Uterus (tissue), 4 donors: ENCODE data around the gene TBC1D5. TPM values are rescaled to one million over a fixed set of nuclear protein-coding genes. Genes with fewer than 3 reads are reported as not detected.
A peak's percentile ranks its signal among the peaks of the same experiment; 100 is the strongest.

ENCODE experiments used
- DNase-seq, 2 donors: peaks; one replicate each; pipeline ENCODE4 v3.0.0-alpha.2; 2019 to 2020
- H3K27ac ChIP-seq, 2 donors: fragments of 200-600 bp; sonication (generic); 1 replicate in 1 of 2; 2 replicates in 1 of 2; pipeline ENCODE4 v1.5.1; 2016 to 2018
- H3K27me3 ChIP-seq, 2 donors: fragments of 200-600 bp; sonication (generic); one replicate each; pipeline ENCODE4 v1.5.1; 2018 to 2019; ENCODE audit warnings: control low read depth in 1 of 2
- H3K36me3 ChIP-seq, 2 donors: fragments of 200-600 bp; sonication (generic); one replicate each; pipeline ENCODE4 v1.5.1; 2019; ENCODE audit warnings: control low read depth in 1 of 2
- H3K4me1 ChIP-seq, 2 donors: fragments of 200-600 bp; sonication (generic); one replicate each; pipeline ENCODE4 v1.5.1; 2018 to 2019; ENCODE audit warnings: control low read depth in 1 of 2
- H3K4me3 ChIP-seq, 2 donors: fragments of 200-600 bp; sonication (generic); 1 replicate in 1 of 2; 2 replicates in 1 of 2; pipeline ENCODE4 v1.5.1; 2018 to 2019; ENCODE audit warnings: mild to moderate bottlenecking in 1 of 2
- H3K9me3 ChIP-seq, 2 donors: fragments of 200-600 bp; sonication (generic); one replicate each; pipeline ENCODE4 v1.5.1; 2019; ENCODE audit warnings: control low read depth in 1 of 2
- POLR2A ChIP-seq, 2 donors: fragments of 450-650 bp; IDR thresholded peaks; one replicate each; pipeline ENCODE4 v1.6.1; 2016; ENCODE audit warnings: antibody characterized with exemption in 2 of 2, mild to moderate bottlenecking in 1 of 2, moderate library complexity in 1 of 2
- intact Hi-C: fragments of 100-400 bp; cut with DNase I; formaldehyde crosslinking; loops from one replicate; pipeline ENCODE4 v1.15.1; 2023; ENCODE audit warnings: low total_unique reads
- total RNA-seq, 4 donors: library from RNA; depleted of rRNA in 3 of 4; stranded (reverse); fragments of >200 nt in 3 of 4; gene quantifications; one replicate each; pipeline versions ENCODE4 v1.1.0 to v1.2.4, GENCODE V29; 2014 to 2023
- TF ChIP-seq, protein P1 (sequence below), 4 experiments: fragments of 200-600 bp in 2 of 4; fragments of 450-650 bp in 2 of 4; sonication (generic) in 2 of 4; IDR thresholded peaks; one replicate each; pipeline ENCODE4 v1.5.1; 2016 to 2019; ENCODE audit warnings: antibody characterized with exemption in 4 of 4, mild to moderate bottlenecking in 2 of 4, moderate library complexity in 1 of 4
- donor health status: DM: yes; HTN: yes; CAD: no.

TBC1D5 gene
- total RNA-seq, 4 donors from 2014 or later = 34.6 to 189 (median 75.6) TPM

DNA sequence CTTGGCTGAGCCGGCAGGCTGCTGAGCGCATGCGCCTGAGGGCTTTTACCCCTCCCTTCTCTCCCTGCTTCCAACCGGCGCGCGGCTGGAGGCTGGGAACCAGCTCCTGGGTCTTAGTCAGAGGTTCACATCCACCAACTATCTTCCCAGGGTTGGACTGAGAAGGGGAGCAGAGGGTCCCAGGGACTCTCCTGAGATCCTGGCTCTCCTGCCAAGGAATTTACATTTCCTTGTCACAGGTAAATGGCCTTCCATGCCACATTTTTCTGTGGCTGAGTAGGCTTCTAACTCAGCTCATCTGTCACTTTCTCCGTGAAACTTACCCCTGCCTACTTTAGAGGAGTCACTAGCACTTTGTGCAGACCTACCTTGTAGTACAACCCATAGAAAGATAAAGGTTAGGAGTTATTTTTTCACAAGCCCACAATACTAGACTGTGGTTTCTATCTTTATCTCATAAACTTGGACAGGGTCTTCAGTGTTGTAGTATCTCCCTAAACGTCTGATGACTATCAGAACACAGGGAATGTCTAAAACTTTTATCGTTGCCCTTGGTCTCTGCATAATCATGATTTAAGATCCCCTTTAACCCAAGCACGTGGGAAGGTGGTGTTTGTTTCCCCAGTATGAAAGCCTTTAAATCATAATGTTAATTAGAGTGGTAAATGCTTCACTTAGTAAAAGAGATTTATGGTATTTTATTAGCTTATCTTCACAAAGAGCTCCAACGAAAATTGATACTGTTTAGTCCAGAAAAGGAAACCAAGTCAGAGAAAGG lies 638 bp upstream of the TBC1D5 start:
- no peak for TF ChIP-seq POLR2A (IDR thresholded peaks at IDR 0.05)
- intact Hi-C loops = no loop called here
- DNase-seq = no peak

GRCh38 chr3:17741621-17742101 lies 770 bp downstream of the TBC1D5 start:
- Histone ChIP-seq H3K4me3 (peak overlapping the region; percentile 64 to 69), H3K36me3 (no peaks in the 10 kb centered on the region), H3K4me1 (peaks cover 0 to 5% of the 10 kb centered on the region in 2 donors), H3K9me3 (no peaks in the 10 kb centered on the region), H3K27me3 (no peaks in the 10 kb centered on the region), H3K27ac (peak overlapping the region; percentile 95 to 99)
- DNase-seq = no peak
- intact Hi-C loops = no loop called here
- TF ChIP-seq POLR2A (IDR thresholded peaks at IDR 0.05) = no peak
- TF ChIP-seq, protein P1, sequence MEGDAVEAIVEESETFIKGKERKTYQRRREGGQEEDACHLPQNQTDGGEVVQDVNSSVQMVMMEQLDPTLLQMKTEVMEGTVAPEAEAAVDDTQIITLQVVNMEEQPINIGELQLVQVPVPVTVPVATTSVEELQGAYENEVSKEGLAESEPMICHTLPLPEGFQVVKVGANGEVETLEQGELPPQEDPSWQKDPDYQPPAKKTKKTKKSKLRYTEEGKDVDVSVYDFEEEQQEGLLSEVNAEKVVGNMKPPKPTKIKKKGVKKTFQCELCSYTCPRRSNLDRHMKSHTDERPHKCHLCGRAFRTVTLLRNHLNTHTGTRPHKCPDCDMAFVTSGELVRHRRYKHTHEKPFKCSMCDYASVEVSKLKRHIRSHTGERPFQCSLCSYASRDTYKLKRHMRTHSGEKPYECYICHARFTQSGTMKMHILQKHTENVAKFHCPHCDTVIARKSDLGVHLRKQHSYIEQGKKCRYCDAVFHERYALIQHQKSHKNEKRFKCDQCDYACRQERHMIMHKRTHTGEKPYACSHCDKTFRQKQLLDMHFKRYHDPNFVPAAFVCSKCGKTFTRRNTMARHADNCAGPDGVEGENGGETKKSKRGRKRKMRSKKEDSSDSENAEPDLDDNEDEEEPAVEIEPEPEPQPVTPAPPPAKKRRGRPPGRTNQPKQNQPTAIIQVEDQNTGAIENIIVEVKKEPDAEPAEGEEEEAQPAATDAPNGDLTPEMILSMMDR (IDR thresholded peaks at IDR 0.05) = no peak

More for the DNA sequence above, 638 bp upstream of the TBC1D5 start:
- H3K9me3 ChIP-seq = no peaks in the 10 kb centered on the region
- H3K36me3 ChIP-seq = no peaks in the 10 kb centered on the region
- H3K27me3 ChIP-seq = no peaks in the 10 kb centered on the region
- H3K27ac ChIP-seq = peak overlapping the region; percentile 95 to 99
- peak overlapping the region; percentile 64 to 69 for H3K4me3 ChIP-seq
- peaks cover 0 to 5% of the 10 kb centered on the region in 2 donors for H3K4me1 ChIP-seq

- no peak for DNase-seq
- Histone ChIP-seq H3K4me1 (peaks cover 0 to 5% of the 10 kb centered on the region in 2 donors), H3K36me3 (no peaks in the 10 kb centered on the region), H3K4me3 (no peak overlapping the region), H3K27me3 (no peaks in the 10 kb centered on the region), H3K27ac (peak overlapping the region; percentile 95 to 99), H3K9me3 (no peaks in the 10 kb centered on the region)
- TF ChIP-seq, protein P1 (IDR thresholded peaks at IDR 0.05) = no peak
- TF ChIP-seq POLR2A (IDR thresholded peaks at IDR 0.05) = no peak
- intact Hi-C loops = no loop called here
Observed at GRCh38 chr3:17740721-17741141, 1.7 kb downstream of the TBC1D5 start.

GRCh38 chr3:17738921-17739320 lies 3.5 kb downstream of the TBC1D5 start:
- no peak overlapping the region for H3K27ac ChIP-seq
- no peaks in the 10 kb centered on the region for H3K27me3 ChIP-seq
- H3K36me3 ChIP-seq = no peaks in the 10 kb centered on the region

GRCh38 chr3:17738219-17738618 lies 4.2 kb downstream of the TBC1D5 start:
- no peaks in the 10 kb centered on the region for H3K36me3 ChIP-seq
- no peaks in the 10 kb centered on the region for H3K9me3 ChIP-seq
- no peak for DNase-seq
- no peaks in the 10 kb centered on the region for H3K27me3 ChIP-seq
- intact Hi-C loops = no loop called here
- TF ChIP-seq, protein P1 (IDR thresholded peaks at IDR 0.05) = no peak
- no peak for TF ChIP-seq POLR2A (IDR thresholded peaks at IDR 0.05)
- no peak overlapping the region for H3K27ac ChIP-seq
- no peak overlapping the region for H3K4me3 ChIP-seq
- H3K4me1 ChIP-seq = peaks cover 0 to 5% of the 10 kb centered on the region in 2 donors

More at GRCh38 chr3:17738921-17739320, 3.5 kb downstream of the TBC1D5 start:
- H3K9me3 ChIP-seq = no peaks in the 10 kb centered on the region
- no peak for DNase-seq
- no peak overlapping the region for H3K4me3 ChIP-seq
- TF ChIP-seq, protein P1 (IDR thresholded peaks at IDR 0.05) = no peak
- TF ChIP-seq POLR2A (IDR thresholded peaks at IDR 0.05) = no peak
- intact Hi-C loops = no loop called here
- H3K4me1 ChIP-seq = peaks cover 0 to 5% of the 10 kb centered on the region in 2 donors
